ENCODE results near the gene SDHB.
"Not testable (repeated sequence)": the region's sequence is repeated elsewhere in the genome, so short reads cannot be mapped to it uniquely, and the experiment has no call there.

Gene SDHB

GRCh38 chr1:17071794-17072193 lies 18.0 kb upstream of the SDHB start:
- no peak for DNase-seq

- no peak for DNase-seq
These were observed 16.3 kb upstream of the SDHB start for GRCh38 chr1:17070163-17070525.

DNA sequence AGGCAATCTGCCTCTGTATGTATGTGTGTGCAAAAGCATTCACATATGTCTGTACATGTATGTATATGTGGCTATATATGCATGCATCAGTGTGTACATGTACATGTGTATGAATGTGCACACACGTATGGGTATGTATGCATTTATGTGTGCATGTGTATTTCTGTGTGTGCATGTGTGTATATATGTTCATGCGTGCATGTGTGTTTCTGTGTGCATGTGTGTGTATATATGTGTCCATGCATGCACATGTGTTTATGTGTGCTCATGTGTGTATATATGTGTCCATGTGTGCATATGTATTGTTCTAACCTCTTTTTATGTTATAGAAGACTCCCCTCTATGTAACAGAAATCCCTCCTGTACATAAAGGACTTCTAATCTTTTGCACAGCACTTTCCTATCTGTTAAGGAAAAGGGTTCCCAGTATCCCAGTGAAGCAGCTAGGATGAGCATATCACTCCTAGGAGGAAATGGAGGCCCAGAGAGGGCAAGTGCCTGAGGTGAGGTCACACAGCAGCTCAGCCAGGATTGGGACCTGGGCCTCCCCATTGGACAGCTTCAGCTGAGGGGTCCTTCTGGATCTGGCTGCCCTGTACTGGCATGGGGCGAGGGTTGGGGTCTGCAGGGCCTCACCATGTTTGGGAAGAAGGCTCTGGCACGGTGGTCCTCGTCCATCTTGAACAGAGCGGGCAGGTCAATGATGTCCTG lies 15.8 kb upstream of the SDHB start:
- DNase-seq: no peak

GRCh38 chr1:17068789-17069188 lies 15.0 kb upstream of the SDHB start:
- DNase-seq: no peak

DNA sequence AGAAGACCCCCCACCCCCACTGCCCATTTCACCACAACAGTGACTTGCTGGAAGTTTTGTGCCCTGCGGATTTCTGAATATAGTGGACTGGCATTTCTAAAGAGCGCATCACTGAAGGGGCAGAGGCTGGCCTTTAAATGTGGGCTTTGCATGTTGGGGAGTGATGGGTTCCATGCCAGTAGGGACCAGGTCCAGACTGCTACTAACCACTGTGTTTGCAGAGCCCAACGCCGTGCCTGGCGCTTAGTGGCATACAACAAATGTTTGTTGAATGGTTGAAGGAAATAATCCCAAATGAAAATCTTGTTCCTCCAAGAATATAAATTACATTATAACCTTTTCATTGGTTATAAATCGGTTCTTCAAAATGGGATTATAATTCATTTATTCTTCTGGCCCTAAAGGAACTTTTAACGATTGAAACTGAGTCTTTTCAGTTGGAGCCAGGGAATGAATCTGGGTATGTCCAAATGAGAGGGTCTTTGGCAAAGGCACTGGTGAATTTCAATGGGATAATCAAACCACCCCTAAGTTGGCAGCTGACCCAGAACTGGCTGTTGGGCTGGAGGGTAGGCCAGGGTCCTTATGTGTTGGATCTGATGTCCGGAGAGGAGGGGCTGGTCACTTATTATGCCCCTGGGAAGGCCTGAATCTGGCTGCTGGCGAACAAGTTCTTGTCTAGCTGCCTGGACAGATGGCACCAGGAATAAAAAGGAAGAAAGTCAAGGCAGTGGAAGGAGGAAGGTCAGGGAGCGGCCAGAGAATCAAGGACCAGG lies 13.8 kb upstream of the SDHB start:
- DNase-seq: no peak

DNA sequence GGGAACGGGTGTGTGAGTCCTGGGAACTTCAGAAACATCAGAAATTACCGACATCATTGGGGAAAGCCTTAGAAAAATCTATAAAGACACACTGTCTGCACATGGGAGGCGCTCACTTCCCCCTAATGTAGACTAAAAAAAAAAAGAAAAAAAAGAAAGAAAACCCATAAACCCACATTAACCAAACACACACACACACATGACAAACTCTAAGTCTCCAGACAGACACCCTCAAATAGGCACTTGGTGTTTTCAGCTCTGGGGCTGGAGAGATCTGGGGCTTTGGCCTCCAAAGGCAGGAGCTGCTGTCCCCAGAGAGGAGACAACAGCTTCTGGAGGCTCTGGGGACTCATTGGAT lies 13.2 kb upstream of the SDHB start:
- no peak for DNase-seq

DNA sequence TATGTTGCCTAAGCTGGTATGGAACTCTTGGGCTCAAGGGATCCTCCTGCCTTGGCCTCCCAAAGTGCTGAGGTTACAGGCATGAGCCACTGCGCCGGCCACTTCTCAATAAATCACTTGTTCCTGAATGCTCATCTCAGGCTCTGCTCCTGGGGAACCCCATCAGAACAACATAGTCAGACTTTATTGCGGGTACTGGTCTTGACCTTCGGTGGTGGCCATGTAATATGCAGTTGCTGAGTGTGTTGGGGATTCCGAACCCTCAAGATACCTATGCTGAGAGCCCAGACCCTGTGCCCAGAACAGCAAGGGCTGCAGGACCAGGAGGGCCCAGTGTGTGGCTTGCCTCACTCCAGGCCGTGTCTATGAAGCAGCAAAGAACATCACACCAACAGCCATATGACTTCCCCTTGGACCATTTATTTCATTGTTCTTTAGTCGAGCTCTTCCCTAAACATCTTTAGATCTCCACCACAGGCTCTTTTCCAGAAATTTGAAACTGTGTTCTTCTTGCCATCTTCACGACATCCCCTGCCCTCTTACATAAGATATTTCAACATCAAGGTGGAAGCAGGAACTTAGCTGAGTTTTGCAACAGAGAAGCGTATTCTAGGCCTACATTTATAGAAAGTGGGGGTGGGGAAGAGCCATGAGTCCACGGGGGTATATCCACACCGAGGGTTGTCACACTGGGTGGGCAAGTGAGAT lies 12.7 kb upstream of the SDHB start:
- DNase-seq: no peak

GRCh38 chr1:17065666-17066065 lies 11.8 kb upstream of the SDHB start:
- no peak for DNase-seq

GRCh38 chr1:17062751-17063150 lies 8.9 kb upstream of the SDHB start:
- not testable (repeated sequence) for DNase-seq

DNA sequence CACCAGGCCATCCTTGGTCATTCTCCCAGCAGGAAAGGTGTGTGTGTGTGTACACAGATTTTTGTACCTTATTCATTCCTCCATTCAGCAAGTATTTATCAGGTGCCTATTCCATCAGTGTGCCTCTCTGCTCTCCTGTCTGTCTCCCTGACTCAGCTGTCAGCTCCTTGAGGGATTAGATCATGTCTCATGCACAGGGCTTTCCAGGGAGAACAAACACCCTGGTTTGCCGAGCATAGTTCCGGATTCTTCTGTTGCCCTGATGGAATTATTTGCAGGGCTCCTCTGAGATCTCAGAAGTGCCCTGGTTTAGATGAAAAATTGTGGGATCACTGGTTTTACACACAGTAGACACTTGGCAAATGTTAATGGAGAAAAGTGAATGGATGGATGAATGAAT lies 8.1 kb upstream of the SDHB start:
- DNase-seq: no peak

GRCh38 chr1:17061486-17061885 lies 7.7 kb upstream of the SDHB start:
- DNase-seq: no peak

DNA sequence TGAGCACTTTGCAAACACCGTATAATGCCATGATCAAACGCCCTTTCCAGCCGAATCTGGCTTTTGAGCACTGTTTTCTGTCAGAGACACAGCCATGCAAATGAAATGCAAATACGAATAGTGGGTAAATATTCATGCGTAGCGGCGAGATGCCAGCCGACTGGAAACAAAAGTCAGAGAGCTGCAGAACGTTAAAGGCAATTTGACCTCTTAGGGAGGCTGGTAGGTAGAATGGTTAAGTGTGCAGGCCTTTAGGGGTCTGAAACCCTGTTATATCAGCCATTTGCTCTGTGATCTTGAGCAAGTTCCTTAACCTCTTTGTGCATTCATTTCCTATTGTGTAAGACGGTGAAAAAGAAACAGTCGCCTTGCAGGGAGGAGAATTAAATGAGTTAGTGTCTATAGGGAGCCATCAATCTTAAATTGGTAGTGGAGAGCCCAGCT lies 6.5 kb upstream of the SDHB start:
- DNase-seq: no peak

- DNase-seq: no peak
These were observed 5.8 kb upstream of the SDHB start for GRCh38 chr1:17059391-17060305.

DNA sequence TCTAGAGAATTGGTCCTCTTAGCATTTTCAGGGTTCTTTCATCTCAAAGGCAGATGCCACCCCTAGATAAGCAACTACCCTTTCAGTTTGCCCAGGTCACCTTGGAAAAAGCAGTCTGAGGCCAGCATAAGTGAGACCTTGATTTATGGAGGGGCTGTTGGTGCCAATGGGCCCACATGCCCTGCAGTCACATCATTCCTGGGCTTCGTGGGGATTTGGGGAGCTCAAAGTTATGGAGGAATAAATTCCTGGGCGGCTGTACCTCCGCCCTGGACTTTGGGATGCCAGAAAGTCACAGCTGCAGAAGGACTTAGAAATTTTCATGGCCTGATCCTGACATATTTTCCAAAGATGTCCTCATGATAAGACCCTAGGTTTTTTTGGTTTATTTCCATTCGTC lies 2.7 kb upstream of the SDHB start:
- DNase-seq: no peak

DNA sequence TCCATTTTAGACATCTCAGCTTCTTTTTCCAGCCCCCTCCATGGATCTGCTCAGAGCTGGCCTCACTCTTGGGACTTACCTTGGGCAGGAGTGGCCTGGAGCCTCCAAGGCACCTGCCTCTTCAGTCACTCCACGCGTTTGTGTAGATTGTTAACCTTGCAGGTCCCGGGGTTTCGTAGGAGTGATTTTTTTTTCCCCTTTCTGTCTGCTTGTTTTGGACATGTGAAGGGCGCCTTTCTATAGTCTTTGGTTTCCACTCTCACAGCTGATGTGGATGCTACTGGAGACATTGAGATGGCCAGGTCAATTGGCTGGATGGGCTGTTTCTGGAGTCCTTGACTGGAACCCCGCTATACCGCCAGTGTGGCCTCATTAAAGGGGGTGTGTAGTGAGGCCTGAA lies 2.0 kb upstream of the SDHB start:
- no peak for DNase-seq

GRCh38 chr1:17053086-17053684 lies 647 bp downstream of the SDHB start:
- no peak for DNase-seq

DNA sequence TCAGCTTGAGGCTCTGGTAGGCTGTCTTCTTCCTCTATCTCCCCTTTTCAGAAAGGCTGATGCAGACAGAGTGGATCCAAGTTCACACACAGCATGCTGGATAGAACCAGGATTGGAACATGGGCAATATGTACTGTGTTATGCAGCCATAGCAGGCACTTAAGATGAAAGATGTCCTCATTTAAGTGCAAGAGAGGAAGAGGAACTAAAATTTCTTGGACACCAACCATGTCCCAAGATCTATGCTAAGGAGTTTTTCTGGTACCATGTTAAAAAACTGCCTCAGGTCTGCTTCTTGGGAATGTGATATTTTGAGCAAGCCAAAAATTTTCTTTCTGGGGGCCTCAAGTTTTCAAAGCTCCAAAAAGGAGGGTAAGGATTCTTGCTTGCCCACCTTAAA lies 1.2 kb downstream of the SDHB start:
- DNase-seq: no peak

DNA sequence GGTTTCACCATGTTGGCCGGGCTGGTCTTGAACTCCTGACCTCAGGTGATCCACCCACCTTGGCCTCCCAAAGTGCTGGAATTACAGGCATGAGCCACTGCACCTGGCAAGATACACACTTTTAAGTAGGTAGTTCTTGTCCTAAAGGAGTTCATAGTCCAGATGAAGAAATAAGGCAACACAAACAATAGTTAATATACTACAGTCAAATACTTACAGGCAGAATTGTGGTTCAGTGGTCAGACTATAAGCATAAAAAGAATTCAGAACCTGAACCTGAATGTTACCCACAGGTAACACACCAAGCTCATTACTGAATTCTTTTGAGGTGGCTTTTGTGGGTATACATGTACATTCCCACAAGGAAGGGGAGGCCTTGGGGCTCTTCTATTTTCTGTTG lies 1.8 kb downstream of the SDHB start:
- no peak for DNase-seq

DNA sequence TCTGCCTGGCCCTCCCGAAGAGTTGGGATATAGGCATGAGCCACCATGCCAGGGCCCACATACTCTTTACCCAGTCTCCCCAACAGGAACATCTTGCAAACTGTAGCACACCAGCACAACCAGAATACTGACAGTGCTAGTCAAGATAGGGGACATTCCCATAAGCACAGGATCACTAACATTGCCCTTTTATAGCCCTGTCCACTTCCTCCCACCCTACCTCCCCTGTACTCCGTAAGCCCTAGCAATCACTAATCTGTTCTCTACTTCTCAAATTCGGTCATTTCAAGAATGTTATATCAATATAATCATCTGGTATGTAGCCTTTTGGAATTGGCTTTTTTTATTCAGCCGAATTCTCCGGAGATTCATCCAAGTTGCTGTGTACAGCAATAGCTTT lies 5.9 kb downstream of the SDHB start:
- DNase-seq: no peak

- no peak for DNase-seq
These were observed 7.5 kb downstream of the SDHB start for GRCh38 chr1:17046334-17046657.

- no peak for DNase-seq
These were observed 8.0 kb downstream of the SDHB start for GRCh38 chr1:17045634-17046333.

DNA sequence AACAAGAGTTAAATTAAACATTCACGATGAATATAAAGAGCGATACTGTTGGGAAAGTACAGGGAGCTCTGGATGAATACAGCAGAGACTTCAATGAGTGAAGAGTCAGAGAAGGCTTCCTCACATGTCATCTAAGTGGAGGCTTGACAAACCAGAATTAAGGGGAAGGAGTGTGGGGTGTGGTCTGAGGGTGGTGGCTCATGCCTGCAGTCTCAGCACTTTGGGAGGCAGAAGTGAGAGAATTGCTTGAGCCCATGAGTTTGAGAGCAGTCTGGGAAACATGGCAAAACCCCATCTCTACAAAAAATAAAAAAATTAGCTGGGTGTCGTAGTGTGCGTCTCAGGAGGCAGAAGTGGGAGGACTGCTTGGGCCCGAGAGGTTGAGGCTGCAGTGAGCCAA lies 8.7 kb downstream of the SDHB start:
- DNase-seq: no peak

All from activated CD4-positive, CD25-positive, alpha-beta regulatory T cell treated with anti-CD3 and anti-CD28 coated beads, Interleukin-2, amount 50 U/mL, for 72 hours (primary cell).